Heart left ventricle (tissue), 16 donors: ENCODE data around the gene TMEM258. TPM values are rescaled to one million over a fixed set of nuclear protein-coding genes. Genes with fewer than 3 reads are reported as not detected.

Experiments used
- ATAC-seq, 4 donors: fragments of 200-7000 bp; cut with Tn5 transposase; one replicate each; pipeline ENCODE4 v1.9.1; 2020 to 2022; ENCODE audit warnings: moderate library complexity in 4 of 4, mild to moderate bottlenecking in 3 of 4, moderate number of reproducible peaks in 1 of 4
- DNase-seq, 5 donors: peaks; one replicate each; pipeline ENCODE4 v3.0.0-alpha.2; 2020
- H3K27ac ChIP-seq, 12 donors: fragments of 200-600 bp; sonication (generic) in 4 of 12; one replicate each; pipeline versions ENCODE4 v1.5.0 to v1.8.0; 2016 to 2022; ENCODE audit warnings: mild to moderate bottlenecking in 2 of 12
- H3K27me3 ChIP-seq, 9 donors: fragments of 200-600 bp; sonication (generic) in 2 of 9; one replicate each; pipeline versions ENCODE4 v1.5.1 to v1.8.0; 2016 to 2022; ENCODE audit warnings: mild to moderate bottlenecking in 3 of 9
- H3K36me3 ChIP-seq, 9 donors: fragments of 200-600 bp; sonication (generic) in 2 of 9; one replicate each; pipeline versions ENCODE4 v1.5.0 to v1.8.0; 2018 to 2022; ENCODE audit warnings: mild to moderate bottlenecking in 2 of 9
- H3K4me1 ChIP-seq, 12 donors: fragments of 200-600 bp; sonication (generic) in 4 of 12; one replicate each; pipeline versions ENCODE4 v1.5.0 to v1.8.0; 2016 to 2022; ENCODE audit warnings: mild to moderate bottlenecking in 3 of 12
- H3K4me3 ChIP-seq, 12 donors: fragments of 200-600 bp; sonication (generic) in 4 of 12; one replicate each; pipeline versions ENCODE4 v1.5.0 to v1.8.0; 2017 to 2022; ENCODE audit warnings: mild to moderate bottlenecking in 9 of 12, moderate library complexity in 4 of 12
- H3K9me3 ChIP-seq, 12 donors: fragments of 200-600 bp; sonication (generic) in 4 of 12; one replicate each; pipeline versions ENCODE4 v1.5.0 to v1.8.0; 2016 to 2022; ENCODE audit warnings: mild to moderate bottlenecking in 1 of 12
- POLR2A ChIP-seq, 2 donors: fragments of 450-650 bp; IDR thresholded peaks; one replicate each; pipeline ENCODE4 v1.6.1; 2017; ENCODE audit warnings: antibody characterized with exemption in 2 of 2, mild to moderate bottlenecking in 2 of 2, moderate library complexity in 2 of 2
- whole genome bisulfite sequencing, 4 donors: extraction: QIAGEN DNeasy Blood & Tissue Kit in 2 of 4; methylation state at CpG; one replicate each; pipeline versions ENCODE4 v1.1.5 to v1.1.7; 2013 to 2018; 5-methylcytosine and 5-hydroxymethylcytosine counted together
- intact Hi-C, 10 donors: fragments of 100-400 bp; cut with DNase I; formaldehyde crosslinking; loops; one replicate each; pipeline versions ENCODE4 v1.11.1 to v1.14.2; 2022
- polyA plus RNA-seq, 2 donors: library from polyadenylated mRNA; stranded (reverse); fragments of 200-250 nt; gene quantifications; one replicate each; pipeline ENCODE4 v1.2.3, GENCODE V29; 2013
- total RNA-seq, 9 donors: library from RNA; depleted of rRNA in 2 of 9; stranded (reverse); fragments of >200 nt in 2 of 9; fragmentation: NEBNext Ultra II Directional in 3 of 9; extraction: Animal tissue kit (Norgen Biotek cat#: 25700) in 3 of 9; gene quantifications; one replicate each; pipeline versions ENCODE4 v1.1.0 to v1.2.4, GENCODE V29; 2016 to 2023
- TF ChIP-seq, protein P1 (sequence below), 12 donors: fragments of 200-600 bp; sonication (generic) in 4 of 12; IDR thresholded peaks; one replicate each; pipeline versions ENCODE4 v1.5.0 to v1.8.0; 2018 to 2022; ENCODE audit warnings: antibody characterized with exemption in 12 of 12, mild to moderate bottlenecking in 5 of 12
- donor health status: ischemic (EF 13 %, LVEDD 7.1; RV severe dilation, severe dysfunction).
- donor health status: healthy with polysubstance abuse.
- donor health status: DM: no; HTN: yes; CAD: no.
- donor health status: DM: no; HTN: no; CAD: no.
- donor health status: ischemic (EF 25% LVEDD 6.9; RV normal size, moderate dysfunction).
- donor health status: ischemic (EF 25% LVEDD 5.7; RV mildly dilated, moderate dysfunction).
- donor health status: healthy.
- donor health status: DM: yes; HTN: yes; CAD: no.
- donor health status: ischemic (EF 35%, LVEDD 5.7; RV mildly dilated, moderate dysfunction).
- donor health status: nonischemic (EF 11% LVEDD 7.7; RV severe dilation, severe dysfunction).
- donor health status: DM: yes; HTN: yes; CAD: no.
- donor health status: PGD.
- donor health status: ischemic (EF 29% LVEDD 5.4; RV normal size, mild dysfunction).
- donor health status: nonischemic (EF 23%, LVEDD 6.1; RV moderate dilation, normal function).

Gene TMEM258
- total and polyA plus RNA-seq, 11 donors = 48.0 to 139 (median 109) TPM

DNA sequence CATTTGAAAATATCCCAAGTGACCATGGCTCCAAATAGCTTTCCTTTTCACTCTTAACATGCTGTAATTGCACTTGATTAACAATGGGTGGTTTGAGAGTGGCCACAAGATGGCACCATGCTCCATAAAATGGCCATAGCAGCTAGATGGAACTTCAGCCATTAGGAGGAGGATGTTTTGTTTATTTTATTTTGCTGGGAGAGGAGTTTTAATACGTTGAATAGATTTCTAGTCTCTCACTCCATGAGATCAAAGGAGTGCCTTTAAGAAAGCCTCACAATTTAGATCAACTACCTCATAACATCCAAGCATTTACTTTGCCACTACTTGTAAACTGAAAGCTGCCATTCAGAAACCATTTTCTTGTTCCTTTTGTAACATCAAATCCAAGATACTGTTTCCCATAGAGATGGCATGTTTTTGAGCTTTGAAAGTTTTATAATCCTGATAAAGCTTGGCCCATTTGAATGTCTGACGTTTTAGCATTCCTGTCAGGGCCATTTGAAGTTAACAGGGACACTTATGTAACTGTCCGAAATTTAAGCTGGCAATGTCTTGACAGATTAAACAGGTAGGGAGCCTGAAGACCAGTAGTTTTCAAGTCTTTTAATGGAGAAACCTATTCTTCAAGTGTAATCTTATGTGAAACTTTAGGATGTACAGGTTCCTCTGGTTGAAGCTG lies 5.0 kb upstream of the TMEM258 start:
- TF ChIP-seq, protein P1, sequence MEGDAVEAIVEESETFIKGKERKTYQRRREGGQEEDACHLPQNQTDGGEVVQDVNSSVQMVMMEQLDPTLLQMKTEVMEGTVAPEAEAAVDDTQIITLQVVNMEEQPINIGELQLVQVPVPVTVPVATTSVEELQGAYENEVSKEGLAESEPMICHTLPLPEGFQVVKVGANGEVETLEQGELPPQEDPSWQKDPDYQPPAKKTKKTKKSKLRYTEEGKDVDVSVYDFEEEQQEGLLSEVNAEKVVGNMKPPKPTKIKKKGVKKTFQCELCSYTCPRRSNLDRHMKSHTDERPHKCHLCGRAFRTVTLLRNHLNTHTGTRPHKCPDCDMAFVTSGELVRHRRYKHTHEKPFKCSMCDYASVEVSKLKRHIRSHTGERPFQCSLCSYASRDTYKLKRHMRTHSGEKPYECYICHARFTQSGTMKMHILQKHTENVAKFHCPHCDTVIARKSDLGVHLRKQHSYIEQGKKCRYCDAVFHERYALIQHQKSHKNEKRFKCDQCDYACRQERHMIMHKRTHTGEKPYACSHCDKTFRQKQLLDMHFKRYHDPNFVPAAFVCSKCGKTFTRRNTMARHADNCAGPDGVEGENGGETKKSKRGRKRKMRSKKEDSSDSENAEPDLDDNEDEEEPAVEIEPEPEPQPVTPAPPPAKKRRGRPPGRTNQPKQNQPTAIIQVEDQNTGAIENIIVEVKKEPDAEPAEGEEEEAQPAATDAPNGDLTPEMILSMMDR (IDR thresholded peaks at IDR 0.05) = peak; percentile 75 to 91 (median 84)
- no peak for TF ChIP-seq POLR2A (IDR thresholded peaks at IDR 0.05)
- H3K27ac ChIP-seq = peak overlapping the region in 7 of 12 donors; percentile 1 to 61 (median 48)
- H3K4me3 ChIP-seq = no peak overlapping the region
- ATAC-seq (peak in 3 of 4 donors; percentile 34 to 38 (median 34)), DNase-seq (peak; percentile 62 to 82 (median 78))
- 24 to 29% (median 26%) methylated on average over 3 of the region's 3 CpGs for WGBS, 4 donors
- intact Hi-C loops = loop anchor here (1.0 to 10.0 kb wide), 18 partner anchors 74 to 577 kb away; partner anchors contain the start of gene FADS3 (in 1 of the 10)
- no peaks in the 10 kb centered on the region for H3K27me3 ChIP-seq
- H3K36me3 ChIP-seq = peaks cover 0 to 35% (median 11%) of the 10 kb centered on the region in 9 donors
- H3K9me3 ChIP-seq = no peaks in the 10 kb centered on the region
- H3K4me1 ChIP-seq = peaks cover 4 to 19% (median 15%) of the 10 kb centered on the region in 12 donors

DNA sequence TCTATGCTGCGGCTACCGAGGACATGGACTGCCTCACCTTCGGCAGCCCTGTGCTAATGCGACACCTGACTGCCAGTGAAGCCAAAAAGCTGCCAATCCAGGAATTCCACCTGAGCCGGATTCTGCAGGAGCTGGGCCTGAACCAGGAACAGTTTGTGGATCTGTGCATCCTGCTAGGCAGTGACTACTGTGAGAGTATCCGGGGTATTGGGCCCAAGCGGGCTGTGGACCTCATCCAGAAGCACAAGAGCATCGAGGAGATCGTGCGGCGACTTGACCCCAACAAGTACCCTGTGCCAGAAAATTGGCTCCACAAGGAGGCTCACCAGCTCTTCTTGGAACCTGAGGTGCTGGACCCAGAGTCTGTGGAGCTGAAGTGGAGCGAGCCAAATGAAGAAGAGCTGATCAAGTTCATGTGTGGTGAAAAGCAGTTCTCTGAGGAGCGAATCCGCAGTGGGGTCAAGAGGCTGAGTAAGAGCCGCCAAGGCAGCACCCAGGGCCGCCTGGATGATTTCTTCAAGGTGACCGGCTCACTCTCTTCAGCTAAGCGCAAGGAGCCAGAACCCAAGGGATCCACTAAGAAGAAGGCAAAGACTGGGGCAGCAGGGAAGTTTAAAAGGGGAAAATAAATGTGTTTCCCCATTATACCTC lies 3.6 kb upstream of the TMEM258 start:
- Histone ChIP-seq H3K4me3 (no peak overlapping the region), H3K4me1 (peaks cover 6 to 28% (median 22%) of the 10 kb centered on the region in 12 donors), H3K36me3 (peaks cover 0 to 24% (median 7%) of the 10 kb centered on the region in 9 donors), H3K9me3 (no peaks in the 10 kb centered on the region), H3K27me3 (no peaks in the 10 kb centered on the region), H3K27ac (no peak overlapping the region)
- TF ChIP-seq, protein P1 (IDR thresholded peaks at IDR 0.05) = no peak
- no peak for TF ChIP-seq POLR2A (IDR thresholded peaks at IDR 0.05)
- ATAC-seq (no peak), DNase-seq (peak in 2 of 5 donors; percentile 20 to 49)
- WGBS, 4 donors = 90 to 93% (median 91%) methylated on average over 14 to 18 of the region's 18 CpGs
- intact Hi-C loops = loop anchor here (2.0 to 10.0 kb wide), 14 partner anchors 76 to 579 kb away; partner anchors contain the start of gene FADS3 (in 1 of the 10)

- no peak overlapping the region for H3K27ac ChIP-seq
- DNase-seq (peak in 1 of 5 donors; percentile 26), ATAC-seq (no peak)
- TF ChIP-seq, protein P1 (IDR thresholded peaks at IDR 0.05) = no peak
- no peak for TF ChIP-seq POLR2A (IDR thresholded peaks at IDR 0.05)
- H3K4me1 ChIP-seq = peaks cover 6 to 30% (median 22%) of the 10 kb centered on the region in 12 donors
- 81 to 88% (median 85%) methylated on average over 12 of the region's 12 CpGs for WGBS, 4 donors
- H3K4me3 ChIP-seq = no peak overlapping the region
- no peaks in the 10 kb centered on the region for H3K27me3 ChIP-seq
- H3K36me3 ChIP-seq = peaks cover 0 to 26% (median 5%) of the 10 kb centered on the region in 9 donors
- intact Hi-C loops = loop anchor here (5.0 to 10.0 kb wide), 10 partner anchors 77 to 579 kb away; partner anchors contain the start of gene FADS3 (in 1 of the 10)
- H3K9me3 ChIP-seq = no peaks in the 10 kb centered on the region
Observed at GRCh38 chr11:61795459-61795858, 3.1 kb upstream of the TMEM258 start.

DNA sequence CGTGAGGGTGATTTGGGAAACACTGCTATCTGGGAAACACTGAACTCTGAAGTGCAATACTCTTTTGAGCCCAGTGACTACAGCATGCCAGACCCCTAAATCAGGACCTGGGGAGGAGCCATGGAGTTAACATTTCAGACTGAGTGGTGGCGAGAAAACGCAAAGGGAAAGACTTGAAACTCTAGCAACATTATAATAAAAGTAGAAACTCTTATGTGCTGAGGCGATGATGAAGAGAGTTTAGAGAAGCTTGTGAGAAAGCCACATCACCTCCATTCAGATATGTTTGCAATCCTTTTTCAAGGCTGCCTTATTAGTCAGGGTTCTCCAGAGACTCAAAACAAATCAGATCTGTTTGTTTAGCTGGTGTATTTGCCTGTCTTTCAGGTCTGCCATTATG lies 2.2 kb upstream of the TMEM258 start:
- DNase-seq (no peak), ATAC-seq (no peak)
- intact Hi-C loops = loop anchor here in 2 of 10 donors (10.0 kb wide), 2 partner anchors 290 to 580 kb away; no protein-coding TSS in a partner anchor
- H3K4me3 ChIP-seq = no peak overlapping the region
- H3K4me1 ChIP-seq = peaks cover 6 to 30% (median 22%) of the 10 kb centered on the region in 12 donors
- no peaks in the 10 kb centered on the region for H3K9me3 ChIP-seq
- H3K27me3 ChIP-seq = no peaks in the 10 kb centered on the region
- TF ChIP-seq, protein P1 (IDR thresholded peaks at IDR 0.05) = no peak
- TF ChIP-seq POLR2A (IDR thresholded peaks at IDR 0.05) = no peak
- H3K36me3 ChIP-seq = peaks cover 0 to 31% (median 13%) of the 10 kb centered on the region in 9 donors
- H3K27ac ChIP-seq = no peak overlapping the region
- 88 to 91% (median 89%) methylated on average over 4 of the region's 4 CpGs for WGBS, 4 donors
